ENCODE results near the gene CMTR1.

Gene CMTR1

DNA sequence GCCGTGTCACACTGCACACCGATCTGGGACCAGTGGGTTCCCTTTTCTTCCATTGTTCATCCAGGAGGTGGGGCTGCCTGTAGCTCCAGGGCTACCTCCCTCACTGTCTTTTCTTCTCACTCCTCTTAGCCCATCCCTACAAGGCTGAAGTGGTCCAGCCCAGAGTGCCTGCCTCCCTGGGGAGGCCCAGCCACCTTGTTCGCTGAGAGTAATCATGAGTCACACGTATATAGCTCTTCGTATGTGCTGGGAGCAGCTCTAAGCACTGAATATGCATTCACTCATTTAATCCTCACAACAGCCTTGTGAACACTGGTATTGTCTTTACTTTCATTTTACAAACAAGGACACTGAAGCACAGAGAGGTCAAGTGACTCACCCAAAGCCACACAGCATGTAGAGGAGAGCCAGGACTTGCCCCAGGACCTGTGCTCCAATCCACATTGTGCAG is 81.3 kb downstream of the CMTR1 start:
- no peak for DNase-seq

DNA sequence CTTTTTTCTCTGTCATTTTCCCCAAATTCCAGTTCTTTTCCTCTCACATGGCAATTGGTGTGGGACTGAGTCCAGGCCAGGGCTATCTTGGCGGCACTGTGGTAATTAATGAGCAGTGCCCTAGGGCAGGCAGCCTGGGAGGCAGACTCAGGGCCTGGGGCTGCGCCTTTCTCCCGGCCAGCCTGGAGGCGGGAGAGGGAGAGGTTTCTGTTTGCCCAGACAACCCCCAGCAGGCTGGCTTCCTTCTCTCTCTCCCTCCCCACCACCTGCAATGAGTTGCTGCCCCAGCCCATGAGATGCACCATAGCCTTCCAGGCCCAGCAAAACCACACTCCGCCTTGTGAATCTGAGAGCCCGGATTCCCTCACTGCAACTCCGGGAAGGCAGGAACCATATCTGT is 81.8 kb downstream of the CMTR1 start:
- no peak for DNase-seq

DNA sequence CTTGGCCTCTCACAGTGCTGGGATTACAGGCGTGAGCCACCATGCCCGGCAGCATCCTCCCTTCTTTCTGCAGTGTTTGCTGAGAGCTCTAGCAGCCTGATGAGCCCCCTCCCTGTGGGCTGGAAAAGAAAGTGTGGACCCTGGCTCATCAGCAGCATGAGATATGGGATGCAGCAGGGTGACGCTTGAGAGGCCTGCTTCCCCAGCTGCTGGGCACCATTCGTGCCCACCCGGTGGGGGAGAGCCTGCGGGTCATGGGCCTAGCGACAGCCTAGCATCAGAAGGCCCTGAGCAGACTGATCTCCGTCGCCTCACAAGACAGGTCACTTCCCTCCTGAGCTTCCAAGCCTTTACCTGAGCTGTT is 82.7 kb downstream of the CMTR1 start:
- DNase-seq, result no peak

DNA sequence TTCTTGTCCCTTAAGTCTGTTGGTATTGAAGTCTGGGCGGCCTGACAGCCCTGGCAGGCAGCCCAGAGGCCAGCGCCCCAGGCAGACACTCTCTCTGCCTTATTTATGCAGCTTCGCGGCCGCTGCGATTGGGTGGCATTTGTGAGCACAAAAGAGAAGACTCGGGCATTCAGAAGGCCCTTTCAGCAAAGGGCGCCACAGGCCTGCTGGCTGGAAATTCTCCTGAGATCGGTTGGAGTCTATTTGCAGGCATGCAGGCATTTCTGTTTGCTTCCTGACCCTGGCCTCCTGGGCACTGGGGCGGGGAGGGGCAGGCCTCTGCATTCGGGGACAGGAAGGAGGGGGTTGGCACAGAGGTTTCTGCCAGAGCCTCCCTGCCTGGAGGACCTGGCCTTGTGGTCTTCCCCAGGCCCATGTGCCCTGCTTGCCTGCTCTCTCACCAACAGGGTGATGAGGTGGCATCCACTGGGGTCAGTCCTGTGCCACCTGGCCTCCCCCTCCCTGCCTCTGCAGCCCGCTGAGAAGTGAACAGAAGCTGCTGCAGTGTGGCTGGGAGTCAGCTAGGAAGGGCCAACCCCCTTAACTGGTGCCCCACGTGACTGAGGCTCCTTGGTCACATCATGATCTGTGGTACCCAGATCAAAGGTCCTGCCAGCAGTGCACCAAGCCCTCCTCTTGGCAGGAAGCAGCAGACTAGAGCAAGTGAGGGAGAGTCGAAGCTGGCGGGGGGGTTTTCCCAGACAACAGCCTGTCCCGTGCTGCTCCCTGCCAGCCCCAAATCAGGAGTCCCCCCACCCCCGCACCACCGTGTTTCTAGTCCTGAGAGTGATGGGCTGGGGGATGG is 83.3 kb downstream of the CMTR1 start:
- peak; percentile 43 to 65 for DNase-seq

DNA sequence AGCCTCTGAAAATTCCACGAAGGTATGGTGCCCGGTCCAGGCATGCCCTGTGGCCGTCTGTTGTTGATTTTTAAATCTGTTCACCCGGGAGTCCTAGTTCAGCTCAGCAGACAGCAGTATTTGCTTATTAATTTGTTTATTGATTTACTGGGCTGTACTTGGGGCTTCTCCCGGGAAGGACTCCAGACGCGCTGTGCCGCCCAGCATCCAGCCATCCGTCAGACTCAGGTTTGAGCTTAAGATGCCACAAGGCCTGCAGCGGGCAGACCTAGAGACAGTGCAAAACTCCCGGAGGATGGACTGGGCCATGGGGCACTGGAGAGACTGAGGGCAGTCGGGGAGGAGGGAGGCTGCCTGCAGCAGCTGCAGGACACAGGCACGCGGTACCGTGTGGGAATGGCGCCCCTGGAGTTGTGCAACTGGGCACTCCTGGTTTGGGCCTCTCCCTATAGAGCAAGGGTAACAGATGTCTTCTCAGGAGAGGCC is 83.9 kb downstream of the CMTR1 start:
- DNase-seq, result no peak

DNA sequence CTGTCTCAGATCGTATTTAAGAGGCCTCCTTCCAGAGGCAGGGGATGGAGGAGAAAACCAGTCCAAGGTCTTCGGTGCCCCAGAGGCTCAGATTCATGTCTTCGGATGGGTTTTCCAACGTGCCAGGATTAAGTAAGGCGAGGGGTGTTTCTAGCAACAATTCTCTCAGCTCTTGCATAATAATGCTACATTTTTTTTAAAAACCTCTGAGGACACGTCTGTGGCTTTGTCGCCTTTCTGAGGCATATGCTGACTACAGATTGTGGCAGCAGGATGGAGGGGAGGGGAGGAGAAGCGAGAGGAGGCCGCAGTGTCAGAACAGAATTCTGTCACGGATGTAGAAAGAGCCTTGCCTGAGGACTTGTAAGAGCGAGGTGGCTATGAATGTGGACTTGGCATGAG is 84.4 kb downstream of the CMTR1 start:
- DNase-seq, result no peak

DNA sequence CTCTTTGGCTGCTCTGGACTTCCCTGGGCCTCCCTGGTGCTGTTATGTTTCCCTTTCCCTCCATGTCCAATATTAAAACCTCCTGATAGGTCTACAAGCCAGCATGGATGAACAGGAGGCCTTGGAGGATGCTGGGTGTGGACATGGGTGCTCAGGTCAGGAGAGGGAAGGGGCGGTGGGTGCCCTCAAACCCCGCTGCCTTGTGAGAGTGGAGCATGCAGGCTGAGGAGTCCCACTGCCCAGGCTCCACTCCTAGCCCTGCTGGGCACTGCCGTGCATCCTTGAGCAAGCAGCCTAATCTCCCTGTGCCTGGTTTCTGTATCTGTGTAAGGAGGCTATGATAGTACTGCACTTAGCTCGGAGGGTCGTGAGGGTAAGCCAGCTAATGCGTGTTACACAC is 85.1 kb downstream of the CMTR1 start:
- no peak for DNase-seq

DNA sequence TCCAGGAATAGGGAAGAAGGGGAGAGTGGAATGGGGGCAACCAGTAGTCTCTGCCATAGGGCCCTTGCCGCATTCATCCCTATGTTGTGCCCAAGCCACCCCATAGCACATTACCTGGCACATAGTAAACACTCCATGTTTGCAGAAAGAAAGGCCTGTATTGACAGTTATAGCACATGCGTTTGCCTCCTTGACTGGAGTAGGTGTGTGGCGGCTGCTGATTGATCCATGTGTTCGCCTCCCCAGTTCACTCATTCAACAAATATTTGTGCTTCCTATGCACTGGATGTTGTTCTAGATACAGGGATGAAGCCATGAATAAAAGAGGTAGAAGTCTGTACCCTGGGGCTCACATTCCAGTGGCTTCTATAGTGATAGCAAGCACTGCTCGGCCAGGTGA is 86.4 kb downstream of the CMTR1 start:
- no peak for DNase-seq

DNA sequence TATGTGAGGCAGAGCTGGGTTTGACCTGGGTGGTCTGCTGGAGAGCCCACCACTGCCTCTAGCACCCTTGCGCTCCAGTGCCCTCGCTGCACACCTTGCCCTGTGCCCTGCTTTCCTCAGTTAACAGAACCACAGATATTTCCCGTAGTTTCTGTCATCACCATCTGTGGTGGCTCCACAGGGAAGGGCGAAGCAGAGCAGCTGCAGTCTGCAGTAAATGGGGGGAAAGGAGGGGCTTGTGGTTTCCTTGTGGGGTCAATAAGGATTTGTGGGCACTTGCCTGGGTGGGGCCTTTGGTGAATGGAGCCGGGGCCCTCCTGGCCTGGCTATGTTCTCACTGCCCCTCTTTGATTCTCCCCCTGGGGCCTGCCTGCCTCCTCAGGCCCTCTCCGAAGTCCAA is 87.9 kb downstream of the CMTR1 start:
- DNase-seq, result no peak

DNA sequence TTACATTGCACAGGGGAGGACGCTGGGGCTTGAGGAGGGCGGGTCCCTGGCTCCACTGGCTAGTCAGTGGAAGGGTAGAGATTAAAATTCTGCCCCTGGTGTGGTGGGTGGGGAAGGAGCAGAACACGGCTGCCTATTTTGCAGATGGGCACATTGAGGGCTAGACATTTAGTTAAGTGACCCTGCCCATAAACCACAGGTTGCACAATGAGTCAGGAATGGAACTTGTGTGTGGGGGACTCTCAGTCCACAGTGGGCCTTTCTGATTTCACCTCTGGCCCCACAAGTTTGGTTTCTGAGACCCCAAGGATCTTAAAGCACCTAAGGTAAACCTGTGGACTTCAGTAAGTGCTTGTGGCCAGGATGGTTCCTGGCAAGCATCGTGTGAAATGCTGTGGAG is 88.7 kb downstream of the CMTR1 start:
- no peak for DNase-seq

DNA sequence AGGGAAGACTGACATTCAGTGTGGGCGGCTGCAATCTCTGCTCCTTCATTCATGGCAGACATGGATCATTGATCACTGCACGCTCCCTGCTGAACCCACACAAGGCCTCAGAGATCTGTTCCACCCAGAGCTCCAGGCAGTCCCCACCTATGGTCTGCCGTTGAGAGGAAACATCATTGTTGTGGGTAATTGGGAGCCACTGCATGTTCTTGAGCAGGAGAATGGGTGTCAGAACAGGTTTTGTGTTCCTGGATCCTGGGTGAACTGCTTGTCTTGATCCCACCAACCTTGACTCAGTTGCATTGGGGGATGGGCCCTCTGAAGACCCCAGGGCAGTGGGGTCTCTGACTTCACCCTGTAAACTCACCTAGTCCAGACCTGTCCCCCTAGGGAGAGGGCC is 89.8 kb downstream of the CMTR1 start:
- no peak for DNase-seq

DNA sequence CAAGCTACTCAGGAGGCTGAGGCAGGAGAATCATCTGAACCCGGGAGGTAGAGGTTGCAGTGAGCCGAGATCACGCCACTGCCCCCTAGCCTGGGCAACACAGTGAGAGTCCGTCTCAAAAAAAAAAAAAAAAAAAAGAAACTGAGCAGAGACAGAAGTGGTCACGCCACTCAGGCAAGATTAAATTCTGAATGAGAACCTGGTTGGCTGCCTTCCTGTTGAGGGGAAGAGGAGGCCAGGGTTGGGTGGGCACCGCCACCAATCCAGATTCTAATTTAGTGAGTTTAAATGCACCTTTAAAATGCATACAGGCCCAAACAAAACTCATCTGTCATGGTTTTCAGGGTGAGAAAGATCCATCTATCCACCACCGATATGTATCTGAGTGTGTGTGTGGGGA is 90.4 kb downstream of the CMTR1 start:
- no peak for DNase-seq

DNA sequence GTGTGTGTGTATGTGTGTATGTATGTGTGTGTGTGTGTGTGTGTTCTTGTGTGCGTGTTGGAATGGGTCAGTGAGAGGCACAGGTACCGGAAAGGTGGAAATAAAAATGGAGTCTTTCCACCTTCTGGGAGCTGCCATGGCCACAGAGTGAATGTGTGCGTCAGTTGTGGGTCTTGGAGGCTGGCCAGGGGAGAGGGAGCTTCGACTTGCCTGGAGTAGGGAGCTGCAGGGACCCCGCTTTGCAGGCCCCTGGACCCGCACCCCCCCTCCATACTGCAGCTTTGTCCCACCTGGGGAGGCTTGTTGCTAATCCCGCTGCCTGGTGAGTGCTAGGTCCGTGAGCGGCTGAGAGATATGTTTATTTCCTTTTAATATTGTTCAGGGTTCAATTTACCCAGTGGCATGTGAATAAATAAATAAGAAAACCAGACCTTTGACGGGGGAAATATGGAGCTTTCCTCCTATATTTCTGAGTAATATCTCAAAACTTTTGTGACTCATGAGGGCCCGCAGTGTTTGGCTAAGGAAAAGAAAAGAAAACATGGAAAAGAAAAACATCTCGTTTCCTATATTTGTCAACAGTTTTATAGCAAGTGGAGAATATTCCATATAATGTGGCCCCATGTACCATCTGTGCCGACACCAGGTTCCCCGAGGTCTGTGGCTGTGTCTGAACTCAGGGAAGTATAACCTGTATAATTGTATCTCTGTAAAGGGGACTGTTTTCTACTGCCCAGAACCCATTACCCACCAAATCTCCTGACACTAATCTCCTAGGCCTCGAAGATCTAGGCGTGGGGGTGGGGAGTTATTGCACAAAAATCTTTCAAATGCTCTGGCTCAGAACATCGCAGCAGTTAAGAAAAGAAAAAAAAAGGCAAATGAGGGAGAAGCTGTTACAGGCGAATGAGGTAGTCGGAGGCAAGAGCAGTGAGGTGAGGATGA is 91.3 kb downstream of the CMTR1 start:
- no peak for DNase-seq

DNA sequence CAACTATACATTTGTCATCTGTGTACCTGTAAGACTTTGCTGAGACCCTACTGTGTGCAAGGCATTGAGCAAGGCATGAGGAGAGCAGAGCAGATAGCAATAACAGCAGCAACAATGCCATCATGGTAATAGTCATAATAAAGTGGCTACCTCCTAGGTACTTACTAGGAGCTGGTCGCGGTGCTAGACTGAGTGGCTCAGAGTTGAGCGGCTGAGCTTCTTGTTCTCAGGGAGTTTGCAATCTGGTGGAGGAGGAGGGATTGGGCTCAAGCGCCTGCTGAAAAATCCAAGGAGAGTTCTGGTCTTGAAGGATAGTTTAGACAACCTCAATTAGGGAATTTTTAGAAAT is 91.9 kb downstream of the CMTR1 start:
- DNase-seq, result no peak

DNA sequence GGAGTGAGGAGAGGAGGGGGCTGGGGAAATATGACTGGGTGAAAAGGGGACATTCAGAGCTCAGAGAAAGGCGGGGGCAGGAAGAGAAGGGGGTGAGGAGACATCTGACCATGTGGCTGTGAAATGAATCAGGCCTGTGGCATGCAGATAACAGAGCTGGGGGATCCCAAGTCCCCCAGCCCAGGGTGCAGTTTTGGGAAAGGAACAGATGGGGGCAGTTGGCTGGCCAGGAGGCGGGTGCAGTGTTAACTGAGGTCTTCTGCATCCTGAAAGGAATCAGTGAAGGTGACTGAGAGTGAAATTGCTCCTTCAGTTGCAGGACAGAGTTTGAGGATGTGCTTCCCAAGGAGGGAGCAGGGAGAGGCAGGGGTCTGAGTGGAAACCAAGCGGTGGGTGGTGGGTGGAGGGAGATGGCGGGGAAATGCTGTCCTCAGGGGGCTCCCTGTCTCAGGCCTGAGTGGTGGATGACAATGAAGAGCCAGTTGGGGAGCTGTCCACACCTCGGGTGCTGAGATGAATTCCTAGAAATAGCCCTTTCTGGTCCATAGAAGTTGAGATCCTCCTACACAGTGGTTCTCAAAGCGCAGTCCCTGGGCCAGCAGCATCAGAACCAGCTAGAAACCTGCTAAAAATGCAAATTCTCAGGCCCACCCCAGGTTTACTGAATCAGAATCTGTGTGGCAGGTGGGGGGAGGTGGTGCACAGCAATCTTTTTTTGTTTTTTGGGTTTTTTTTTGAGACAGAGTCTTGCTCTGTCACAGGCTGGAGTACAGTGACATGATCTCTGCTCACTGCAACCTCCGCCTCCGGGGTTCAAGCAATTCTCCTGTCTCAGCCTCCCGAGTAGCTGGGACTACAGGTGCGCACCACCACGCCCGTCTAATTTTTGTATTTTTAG is 92.7 kb downstream of the CMTR1 start:
- DNase-seq, result no peak

DNA sequence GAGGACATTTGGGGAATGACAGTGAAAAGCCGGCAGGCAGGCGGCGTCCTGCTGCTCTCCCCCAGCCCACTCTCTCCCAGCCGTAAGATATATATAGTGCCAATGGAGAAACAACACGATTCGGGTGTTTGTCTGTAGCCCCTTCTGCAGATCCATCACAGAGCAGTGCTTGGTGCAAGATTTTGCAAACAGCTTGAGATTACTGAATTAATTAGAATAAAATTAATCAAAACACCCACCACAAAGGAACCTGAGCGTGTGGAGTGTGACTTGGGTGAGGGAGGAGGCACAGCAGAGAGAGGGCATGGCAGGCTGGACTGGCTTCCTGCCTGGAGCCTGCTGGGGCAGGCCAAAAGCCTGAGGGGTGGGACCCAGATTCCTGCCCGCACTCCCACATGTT is 95.5 kb downstream of the CMTR1 start:
- no peak for DNase-seq

DNA sequence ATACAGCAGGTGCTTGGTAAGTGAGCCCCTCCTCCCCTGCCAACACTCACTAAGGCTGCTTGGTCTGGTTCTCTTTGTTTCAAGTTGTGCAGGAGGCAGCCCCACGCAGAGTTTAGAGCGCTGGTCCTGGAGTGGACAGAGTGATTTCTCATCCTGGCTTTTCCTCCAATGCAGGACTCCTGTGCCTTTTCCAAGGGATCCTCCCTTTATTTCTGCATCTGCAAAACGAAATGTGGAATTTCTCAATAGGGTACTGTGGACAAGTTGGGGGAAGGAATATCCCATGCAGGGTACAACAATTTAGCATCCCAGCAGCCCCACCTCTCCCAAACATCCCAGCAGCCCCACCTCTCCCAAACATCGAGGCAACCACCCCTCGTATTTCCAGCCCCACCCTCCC is 97.3 kb downstream of the CMTR1 start:
- DNase-seq, result no peak

DNA sequence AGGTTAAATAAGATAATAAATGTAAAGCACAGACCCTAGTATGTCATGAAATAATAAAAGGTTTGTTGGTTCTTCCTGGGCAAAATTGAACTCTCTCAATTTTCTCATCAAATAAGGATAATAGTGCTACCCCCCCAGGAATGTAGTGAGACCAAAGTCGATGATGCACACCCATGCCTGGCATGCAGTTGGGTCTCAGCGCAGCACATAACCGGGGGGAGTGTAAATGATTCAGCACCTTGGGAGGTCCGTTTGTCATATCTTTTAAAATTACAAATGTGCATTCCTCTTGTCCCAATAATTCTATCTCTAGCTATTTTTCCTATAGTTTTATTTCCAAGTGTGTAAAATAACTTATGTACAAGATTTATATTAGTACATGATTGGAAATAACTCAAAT is 98.0 kb downstream of the CMTR1 start:
- no peak for DNase-seq
